Measurements from ENCODE around the gene LMO7. TPM values are rescaled to one million over a fixed set of nuclear protein-coding genes. Genes with fewer than 3 reads are reported as not detected.

LMO7 gene
- total RNA-seq, 2 experiments from 2014 or later: 12.2 to 15.3 TPM

GRCh38 chr13:75761369-75761768 lies 125.2 kb downstream of the LMO7 start:
- Mint-ChIP-seq H3K36me3 (ENCODE audit: low read depth) (peaks cover 18% of the 10 kb centered on the region), H3K9me3 (peaks cover 5% of the 10 kb centered on the region), H3K4me1 (ENCODE audit: low read depth) (peaks cover 73% of the 10 kb centered on the region), H3K27me3 (no peaks in the 10 kb centered on the region), H3K27ac (peak overlapping the region; percentile 91), H3K4me3 (peak overlapping the region; percentile 59)
- intact Hi-C loops (cut with micrococcal nuclease): loop anchor here (2.0 to 10.0 kb wide), 3 partner anchors 39 to 447 kb away; no protein-coding TSS in a partner anchor
- no peak for TF ChIP-seq CTCF (IDR thresholded peaks at IDR 0.05)
- DNase-seq: peak; percentile 43
- ChIA-PET CTCF (interaction anchor here (1.0 to 6.3 kb wide), 9 partner anchors 9 to 115 kb away, joined by 3 to 45 read pairs (median 5); no protein-coding TSS in a partner anchor), POLR2A (interaction anchor here (0.6 to 1.9 kb wide), 8 partner anchors 9 to 49 kb away, joined by 3 to 5 read pairs (median 3); no protein-coding TSS in a partner anchor)
- peak; percentile 48 for ATAC-seq

DNA sequence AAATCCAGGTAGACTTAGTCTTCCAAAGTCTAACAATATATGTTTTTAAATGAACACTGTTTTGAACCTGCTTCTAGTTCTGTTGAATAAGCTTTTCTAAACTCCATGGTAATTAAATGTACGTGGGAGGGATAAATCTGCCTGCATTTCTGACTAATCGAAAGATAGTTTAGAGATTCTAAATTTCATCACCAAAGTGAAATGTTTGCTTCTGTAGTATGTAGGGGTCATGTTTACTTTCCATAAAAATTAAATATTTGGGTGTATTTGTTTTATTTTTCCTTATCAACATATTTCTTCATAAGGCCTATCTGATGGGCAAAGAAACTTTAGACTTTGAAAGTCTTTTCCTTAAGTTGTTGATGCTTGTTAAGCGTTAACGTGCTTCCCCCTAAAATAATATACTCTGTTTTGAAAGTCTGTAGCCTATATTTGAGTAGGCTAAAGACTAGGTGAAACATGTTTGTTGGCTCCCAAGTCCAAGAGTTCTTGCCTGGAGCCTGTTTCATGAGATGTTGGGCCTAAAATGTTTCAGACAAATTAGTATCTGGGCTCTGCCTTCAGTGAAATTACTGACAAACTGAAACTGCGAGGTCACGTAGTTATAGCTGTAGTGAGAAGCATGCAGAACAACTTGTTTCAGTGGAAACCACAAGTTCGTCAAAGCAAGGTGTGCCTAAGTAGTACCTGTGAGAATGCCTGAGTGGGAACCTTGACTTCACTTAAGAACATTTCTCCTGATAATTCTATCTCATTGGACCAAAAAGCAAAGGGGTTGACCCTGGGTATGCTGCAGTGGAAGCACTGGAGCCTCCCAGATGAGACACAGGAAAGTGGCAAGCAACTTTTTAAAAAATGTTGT lies 126.2 kb downstream of the LMO7 start:
- Mint-ChIP-seq H3K27me3 (no peaks in the 10 kb centered on the region), H3K9me3 (peaks cover 6% of the 10 kb centered on the region), H3K4me3 (peak overlapping the region; percentile 59), H3K4me1 (ENCODE audit: low read depth) (peaks cover 72% of the 10 kb centered on the region), H3K27ac (peak overlapping the region; percentile 91), H3K36me3 (ENCODE audit: low read depth) (peaks cover 18% of the 10 kb centered on the region)
- peak; percentile 55 for DNase-seq
- TF ChIP-seq CTCF (IDR thresholded peaks at IDR 0.05): no peak
- POLR2A ChIA-PET: interaction anchor here (0.5 to 1.6 kb wide), 5 partner anchors 9 to 1156 kb away, joined by 3 to 4 read pairs (median 3); no protein-coding TSS in a partner anchor
- intact Hi-C loops (cut with micrococcal nuclease): loop anchor here (10.0 kb wide), 2 partner anchors 68 to 448 kb away; no protein-coding TSS in a partner anchor
- ATAC-seq: peak; percentile 78
- CTCF ChIA-PET: interaction anchor here (1.0 to 6.3 kb wide), 5 partner anchors 8 to 114 kb away, joined by 3 to 45 read pairs (median 9); no protein-coding TSS in a partner anchor

- intact Hi-C loops (cut with micrococcal nuclease): loop anchor here (10.0 kb wide), 2 partner anchors 68 to 448 kb away; no protein-coding TSS in a partner anchor
- CTCF ChIA-PET: interaction anchor here (6.3 kb wide), 1 partner anchor 67 kb away, joined by 45 read pairs; no protein-coding TSS in a partner anchor
- H3K36me3 Mint-ChIP-seq (ENCODE audit: low read depth): peaks cover 19% of the 10 kb centered on the region
- no peak for TF ChIP-seq CTCF (IDR thresholded peaks at IDR 0.05)
- H3K27me3 Mint-ChIP-seq: no peaks in the 10 kb centered on the region
- POLR2A ChIA-PET: interaction anchor here (0.5 to 1.4 kb wide), 2 partner anchors 8 to 1155 kb away, joined by 3 to 4 read pairs; no protein-coding TSS in a partner anchor
- H3K4me1 Mint-ChIP-seq (ENCODE audit: low read depth): peaks cover 73% of the 10 kb centered on the region
- peak overlapping the region; percentile 91 for H3K27ac Mint-ChIP-seq
- H3K9me3 Mint-ChIP-seq: peaks cover 6% of the 10 kb centered on the region
- no peak for ATAC-seq
- peak overlapping the region; percentile 59 for H3K4me3 Mint-ChIP-seq
- DNase-seq: no peak
Measured at GRCh38 chr13:75762955-75763354, 126.8 kb downstream of the LMO7 start.

- no peak for DNase-seq
Measured at GRCh38 chr13:75763512-75763911, 127.4 kb downstream of the LMO7 start.

More at GRCh38 chr13:75763512-75763911, 127.4 kb downstream of the LMO7 start:
- Mint-ChIP-seq H3K27me3 (no peaks in the 10 kb centered on the region), H3K9me3 (peaks cover 6% of the 10 kb centered on the region), H3K36me3 (ENCODE audit: low read depth) (peaks cover 19% of the 10 kb centered on the region), H3K27ac (peak overlapping the region; percentile 11), H3K4me1 (ENCODE audit: low read depth) (peaks cover 76% of the 10 kb centered on the region), H3K4me3 (no peak overlapping the region)
- ChIA-PET CTCF (interaction anchor here (6.3 kb wide), 1 partner anchor 68 kb away, joined by 45 read pairs; no protein-coding TSS in a partner anchor), POLR2A (interaction anchor here (0.6 kb wide), 1 partner anchor 95 kb away, joined by 3 read pairs; no protein-coding TSS in a partner anchor)
- no peak for TF ChIP-seq CTCF (IDR thresholded peaks at IDR 0.05)
- intact Hi-C loops (cut with micrococcal nuclease): loop anchor here (10.0 kb wide), 2 partner anchors 69 to 449 kb away; no protein-coding TSS in a partner anchor
- ATAC-seq: no peak

Data from activated CD8-positive, alpha-beta T cell treated with anti-CD3 and anti-CD28 coated beads for 36 hours (primary cell).